ENCODE measurements around the gene C2orf92.

C2orf92 gene

DNA sequence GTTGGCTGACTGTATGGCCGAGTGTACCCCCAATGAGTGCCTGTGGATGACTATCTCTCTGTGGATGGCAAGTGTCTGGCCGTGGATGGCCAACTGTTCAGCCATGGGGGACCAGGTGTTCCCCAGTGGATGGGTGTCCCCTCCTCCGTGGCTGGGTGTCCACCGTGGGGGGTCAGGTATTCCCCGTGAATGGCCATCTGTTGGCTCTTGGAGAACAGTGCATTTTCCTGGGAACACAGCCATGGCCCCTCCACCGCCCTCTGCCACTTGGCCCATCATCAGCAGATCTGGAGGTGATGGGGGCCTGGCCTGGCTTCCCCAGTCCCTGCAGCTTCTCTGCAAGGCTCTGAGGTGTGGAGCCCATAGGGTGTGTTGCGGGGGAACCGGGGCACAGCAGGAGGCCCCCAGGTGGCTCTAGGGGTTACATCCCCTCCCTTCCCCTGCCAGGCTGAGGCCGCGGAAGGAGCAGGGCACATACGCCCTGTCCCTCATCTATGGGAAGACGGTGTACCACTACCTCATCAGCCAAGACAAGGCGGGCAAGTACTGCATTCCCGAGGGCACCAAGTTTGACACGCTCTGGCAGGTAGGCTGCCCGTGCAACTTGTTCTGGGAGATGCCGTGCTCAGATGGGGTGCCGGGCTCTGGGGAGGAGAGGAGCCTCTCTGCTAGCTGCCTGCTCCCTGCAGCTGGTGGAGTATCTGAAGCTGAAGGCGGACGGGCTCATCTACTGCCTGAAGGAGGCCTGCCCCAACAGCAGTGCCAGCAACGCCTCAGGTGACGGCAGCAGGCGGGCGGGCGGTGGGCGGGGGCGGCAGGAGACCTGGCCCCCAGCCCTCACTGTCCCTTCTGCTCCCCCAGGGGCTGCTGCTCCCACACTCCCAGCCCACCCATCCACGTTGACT lies 63.2 kb downstream of the C2orf92 start:
- DNase-seq = no peak

DNA sequence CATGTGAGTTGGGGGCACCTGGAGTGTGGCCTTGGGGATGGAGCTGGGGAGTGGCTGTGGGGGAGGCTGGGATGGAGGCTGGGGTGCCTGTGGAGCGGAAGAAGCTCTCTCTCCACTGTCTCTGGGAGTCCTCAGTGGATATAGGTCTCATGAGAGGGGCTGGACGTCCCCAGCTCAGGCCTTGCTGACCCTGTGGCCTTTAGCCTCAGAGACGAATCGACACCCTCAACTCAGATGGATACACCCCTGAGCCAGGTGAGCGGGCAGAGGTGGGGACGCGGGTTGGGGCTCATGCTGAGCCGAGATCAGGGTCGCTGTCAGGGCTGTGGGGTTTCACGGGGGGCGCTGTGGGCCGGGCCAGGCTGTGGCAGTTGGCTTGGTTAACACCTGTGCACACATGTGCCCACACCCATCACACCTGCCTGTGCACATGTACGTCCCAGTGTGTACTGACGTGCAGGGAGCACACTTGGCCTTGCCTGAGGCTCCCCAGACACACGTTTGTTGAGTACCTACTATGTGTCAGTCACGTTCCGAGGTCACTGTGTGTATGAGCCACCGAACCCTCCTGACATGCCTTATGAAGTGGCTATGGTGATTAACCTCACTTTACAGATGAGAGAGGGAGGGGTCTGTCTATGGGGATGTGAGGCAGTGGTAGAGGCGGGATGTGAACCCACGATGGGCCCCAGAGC lies 64.0 kb downstream of the C2orf92 start:
- no peak for DNase-seq

DNA sequence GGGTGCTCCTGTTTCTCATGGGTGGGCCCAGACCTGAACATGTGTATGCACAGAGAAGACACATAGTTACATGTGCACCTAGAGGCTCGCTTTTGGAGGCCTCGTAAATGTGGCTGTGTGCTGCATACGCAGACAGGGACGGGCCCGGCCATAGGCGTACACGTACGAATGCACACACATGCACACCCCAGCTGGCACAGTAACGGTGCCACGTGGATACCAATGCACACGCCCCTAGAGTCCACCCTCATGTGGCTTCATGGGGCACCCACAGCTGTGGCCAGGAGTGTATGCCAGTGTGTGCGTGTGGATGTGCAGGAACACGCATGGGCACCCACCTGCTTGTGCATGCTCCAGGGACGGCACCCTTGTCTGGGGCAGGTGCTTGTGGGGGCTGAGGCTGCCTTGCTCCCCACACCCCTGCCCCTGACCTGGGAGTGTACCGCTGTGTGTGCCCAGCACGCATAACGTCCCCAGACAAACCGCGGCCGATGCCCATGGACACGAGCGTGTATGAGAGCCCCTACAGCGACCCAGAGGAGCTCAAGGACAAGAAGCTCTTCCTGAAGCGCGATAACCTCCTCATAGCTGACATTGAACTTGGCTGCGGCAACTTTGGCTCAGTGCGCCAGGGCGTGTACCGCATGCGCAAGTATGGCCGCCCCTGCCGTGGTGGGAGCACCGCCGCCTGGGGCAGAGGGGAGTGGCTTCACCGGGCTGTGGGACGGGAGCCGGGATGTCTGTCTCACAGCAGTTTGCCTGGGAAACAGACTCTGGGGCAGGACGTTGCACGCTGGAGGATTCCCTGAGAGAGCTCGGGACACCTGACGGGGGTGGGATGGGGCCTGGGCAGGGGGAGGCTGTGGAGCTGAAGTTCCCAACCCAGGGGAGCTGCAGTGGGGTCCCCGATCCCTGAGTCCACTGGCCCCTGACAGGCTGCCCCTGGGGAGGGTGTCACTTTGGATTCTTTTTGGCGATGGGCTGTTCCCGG lies 64.8 kb downstream of the C2orf92 start:
- no peak for DNase-seq

DNA sequence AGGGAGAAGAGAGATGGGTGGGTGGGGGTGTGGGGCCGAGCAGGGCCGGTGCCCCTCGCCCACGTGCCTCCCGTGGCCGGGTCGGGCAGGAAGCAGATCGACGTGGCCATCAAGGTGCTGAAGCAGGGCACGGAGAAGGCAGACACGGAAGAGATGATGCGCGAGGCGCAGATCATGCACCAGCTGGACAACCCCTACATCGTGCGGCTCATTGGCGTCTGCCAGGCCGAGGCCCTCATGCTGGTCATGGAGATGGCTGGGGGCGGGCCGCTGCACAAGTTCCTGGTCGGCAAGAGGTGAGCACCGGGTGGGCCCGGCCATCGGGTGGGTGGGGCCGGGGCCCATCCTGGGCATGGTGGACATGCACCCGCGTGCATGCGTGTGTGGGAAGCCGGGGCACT lies 65.6 kb downstream of the C2orf92 start:
- DNase-seq = no peak

DNA sequence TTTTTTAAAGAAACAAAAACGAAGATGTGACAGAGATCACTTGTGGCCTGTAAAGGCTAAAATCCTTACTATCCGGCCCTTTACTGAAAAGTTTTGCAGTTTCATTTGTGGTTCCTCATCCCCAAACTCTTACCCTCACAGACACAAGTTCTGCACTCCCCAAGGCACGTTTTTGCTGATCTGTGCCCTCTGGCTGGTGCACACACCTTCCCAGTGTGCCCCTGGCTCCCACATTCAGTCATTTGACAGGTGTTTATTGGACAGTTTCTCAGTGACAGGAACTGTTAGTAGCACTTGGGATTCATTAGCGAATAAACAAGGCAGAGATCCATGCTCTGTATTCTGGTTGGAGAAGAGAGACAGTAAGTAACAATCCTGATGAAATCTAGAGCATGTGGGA lies 66.7 kb downstream of the C2orf92 start:
- DNase-seq = no peak

DNA sequence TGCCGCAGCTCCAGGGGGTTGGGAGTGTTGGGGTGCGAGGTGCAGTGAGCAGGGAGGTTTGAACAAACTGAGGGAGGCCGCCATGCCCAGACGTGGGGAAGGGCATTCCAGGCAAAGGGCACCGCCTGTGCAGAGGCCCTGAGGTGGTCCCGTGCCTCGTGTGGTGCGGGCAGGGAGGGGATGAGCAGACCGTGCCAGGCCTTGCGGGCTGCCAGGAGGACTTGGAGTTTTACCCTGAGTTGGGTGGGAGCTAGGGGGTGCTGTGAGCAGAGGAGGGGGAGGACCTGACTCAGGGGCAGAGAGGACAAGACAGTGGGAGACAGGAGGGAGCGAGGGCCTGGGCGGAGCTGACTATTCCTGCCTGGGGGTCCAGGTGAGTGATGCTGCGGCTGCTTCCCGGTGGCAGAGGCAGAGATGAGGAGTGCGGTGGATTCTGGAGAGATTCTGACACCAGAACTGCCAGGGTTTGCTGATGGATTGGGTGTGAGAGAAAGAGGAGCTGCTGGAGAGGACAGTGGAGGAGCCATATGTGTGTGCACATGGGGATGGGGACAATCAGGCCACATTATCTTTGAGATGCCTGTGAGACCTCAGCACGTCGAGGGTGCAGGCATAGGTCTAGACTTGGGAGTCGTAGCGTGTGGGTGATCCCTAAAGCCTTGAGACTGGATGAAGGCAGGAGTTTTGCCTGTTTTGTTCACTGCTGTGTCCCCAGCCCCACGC lies 67.3 kb downstream of the C2orf92 start:
- DNase-seq = no peak

DNA sequence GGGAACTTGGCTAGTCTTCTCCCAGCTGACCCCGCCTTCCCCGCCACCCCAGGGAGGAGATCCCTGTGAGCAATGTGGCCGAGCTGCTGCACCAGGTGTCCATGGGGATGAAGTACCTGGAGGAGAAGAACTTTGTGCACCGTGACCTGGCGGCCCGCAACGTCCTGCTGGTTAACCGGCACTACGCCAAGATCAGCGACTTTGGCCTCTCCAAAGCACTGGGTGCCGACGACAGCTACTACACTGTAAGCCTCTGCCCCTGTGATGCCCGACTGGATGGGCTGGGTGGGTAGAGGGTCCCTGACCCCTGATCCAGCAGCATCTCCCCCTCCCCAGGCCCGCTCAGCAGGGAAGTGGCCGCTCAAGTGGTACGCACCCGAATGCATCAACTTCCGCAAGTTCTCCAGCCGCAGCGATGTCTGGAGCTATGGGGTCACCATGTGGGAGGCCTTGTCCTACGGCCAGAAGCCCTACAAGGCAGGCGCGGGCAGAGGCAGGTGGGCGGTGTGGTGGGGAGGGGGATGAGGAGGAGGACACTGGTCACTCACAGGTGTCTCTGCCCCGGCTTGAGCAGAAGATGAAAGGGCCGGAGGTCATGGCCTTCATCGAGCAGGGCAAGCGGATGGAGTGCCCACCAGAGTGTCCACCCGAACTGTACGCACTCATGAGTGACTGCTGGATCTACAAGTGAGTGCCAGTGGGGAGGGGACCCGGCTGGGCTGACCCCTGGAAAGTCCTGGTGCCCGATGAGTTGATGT lies 68.1 kb downstream of the C2orf92 start:
- DNase-seq = no peak

DNA sequence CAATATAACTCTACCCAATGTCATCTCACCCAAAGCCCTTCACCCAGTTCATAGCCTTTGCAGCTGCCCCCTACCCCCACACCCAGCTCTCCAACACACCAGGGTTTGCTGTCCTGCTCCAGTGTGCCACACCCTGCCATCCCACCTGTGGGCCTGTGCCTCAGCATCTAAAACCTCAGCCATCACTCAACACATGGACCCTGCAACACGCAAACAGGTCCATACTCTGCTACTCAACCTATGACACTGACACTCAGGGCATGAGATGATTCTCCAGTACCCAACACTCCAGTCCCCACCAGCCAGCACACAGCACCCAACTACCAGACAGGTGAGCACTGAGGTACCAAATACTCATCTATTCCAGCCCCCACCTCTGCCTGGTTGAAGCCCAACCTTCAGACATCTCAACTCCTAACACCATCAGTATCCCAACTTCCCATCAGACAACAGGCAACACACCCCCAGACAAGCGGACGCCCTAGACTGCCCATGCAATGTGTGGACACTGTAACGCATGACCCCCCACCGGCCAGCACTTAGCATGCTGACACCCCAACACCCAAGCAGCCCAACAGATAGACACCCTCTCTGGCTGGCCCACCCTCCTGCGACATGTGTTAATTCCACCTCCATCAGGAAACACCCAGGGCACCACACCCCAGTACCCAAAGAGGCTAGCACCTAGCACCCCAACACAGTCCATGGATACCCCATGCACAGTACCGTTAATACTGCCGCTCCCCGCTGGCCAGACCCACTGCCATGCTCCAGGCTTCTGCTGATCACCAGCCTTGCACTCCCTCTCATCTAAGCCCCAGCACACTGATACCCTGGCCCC lies 68.9 kb downstream of the C2orf92 start:
- no peak for DNase-seq

DNA sequence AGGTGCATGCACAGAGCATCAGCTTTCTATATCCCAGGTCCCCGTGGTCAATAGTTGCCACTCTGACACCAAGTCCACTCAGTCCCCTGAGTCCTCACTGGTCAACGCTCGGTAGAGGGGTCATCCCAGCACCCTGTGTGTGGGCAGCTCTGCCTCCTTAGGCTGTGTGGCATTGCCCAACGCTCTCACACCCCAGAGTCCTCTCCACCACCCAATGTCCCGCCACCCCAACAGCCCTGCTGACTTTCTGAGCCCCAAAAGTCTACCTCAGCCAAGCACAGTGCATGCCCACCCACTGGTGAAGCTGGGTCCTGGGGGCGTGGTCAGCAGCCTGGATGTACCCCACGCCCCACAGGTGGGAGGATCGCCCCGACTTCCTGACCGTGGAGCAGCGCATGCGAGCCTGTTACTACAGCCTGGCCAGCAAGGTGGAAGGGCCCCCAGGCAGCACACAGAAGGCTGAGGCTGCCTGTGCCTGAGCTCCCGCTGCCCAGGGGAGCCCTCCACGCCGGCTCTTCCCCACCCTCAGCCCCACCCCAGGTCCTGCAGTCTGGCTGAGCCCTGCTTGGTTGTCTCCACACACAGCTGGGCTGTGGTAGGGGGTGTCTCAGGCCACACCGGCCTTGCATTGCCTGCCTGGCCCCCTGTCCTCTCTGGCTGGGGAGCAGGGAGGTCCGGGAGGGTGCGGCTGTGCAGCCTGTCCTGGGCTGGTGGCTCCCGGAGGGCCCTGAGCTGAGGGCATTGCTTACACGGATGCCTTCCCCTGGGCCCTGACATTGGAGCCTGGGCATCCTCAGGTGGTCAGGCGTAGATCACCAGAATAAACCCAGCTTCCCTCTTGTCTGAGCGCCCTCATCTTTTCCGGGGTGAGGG lies 69.7 kb downstream of the C2orf92 start:
- no peak for DNase-seq

DNA sequence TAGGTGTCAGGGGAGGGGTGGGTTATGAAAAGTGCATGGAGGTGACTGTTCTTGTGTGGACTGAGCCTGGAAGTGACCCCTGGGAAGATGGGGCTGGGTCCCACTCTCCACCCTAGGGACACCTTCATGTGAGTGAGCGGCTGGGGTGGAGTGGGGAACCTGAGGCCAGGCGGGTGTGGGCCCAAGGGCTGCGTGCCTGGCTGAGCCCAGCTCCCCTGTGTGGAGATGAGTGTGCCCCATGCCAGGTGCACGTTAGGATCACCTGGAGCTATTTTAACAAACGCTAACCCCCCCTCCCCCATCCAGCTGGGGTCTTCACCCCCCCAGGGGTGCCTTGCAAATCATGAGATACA lies 70.4 kb downstream of the C2orf92 start:
- no peak for DNase-seq

DNA sequence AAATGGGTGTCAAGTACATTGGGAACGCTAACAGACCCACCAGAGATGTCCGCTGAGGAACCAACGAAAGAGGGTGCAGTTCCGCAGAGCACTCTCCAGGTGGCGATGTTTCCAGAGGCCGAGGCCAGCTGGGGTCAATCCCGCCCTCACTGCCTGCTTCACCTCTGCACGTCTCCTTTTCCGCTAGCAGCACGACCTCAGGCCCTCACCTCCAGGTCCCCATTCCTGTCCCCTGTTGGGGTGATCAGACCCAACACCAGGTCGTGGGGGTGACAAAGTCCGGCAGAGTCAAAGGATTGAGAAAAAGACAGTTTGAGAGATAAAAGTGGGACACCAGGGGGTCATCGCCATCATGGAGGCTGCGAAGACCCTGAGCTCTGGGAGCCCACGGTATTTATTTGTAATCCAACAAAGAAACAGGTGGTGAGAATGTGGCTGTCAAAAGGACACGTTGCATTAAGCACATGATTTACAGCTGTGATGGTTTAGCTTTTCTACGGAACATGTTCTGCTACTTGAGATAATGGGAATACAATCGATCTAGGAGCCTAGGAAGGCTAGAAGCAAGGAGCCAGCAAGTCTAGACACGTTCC lies 71.2 kb downstream of the C2orf92 start:
- peak; percentile 83 for DNase-seq

DNA sequence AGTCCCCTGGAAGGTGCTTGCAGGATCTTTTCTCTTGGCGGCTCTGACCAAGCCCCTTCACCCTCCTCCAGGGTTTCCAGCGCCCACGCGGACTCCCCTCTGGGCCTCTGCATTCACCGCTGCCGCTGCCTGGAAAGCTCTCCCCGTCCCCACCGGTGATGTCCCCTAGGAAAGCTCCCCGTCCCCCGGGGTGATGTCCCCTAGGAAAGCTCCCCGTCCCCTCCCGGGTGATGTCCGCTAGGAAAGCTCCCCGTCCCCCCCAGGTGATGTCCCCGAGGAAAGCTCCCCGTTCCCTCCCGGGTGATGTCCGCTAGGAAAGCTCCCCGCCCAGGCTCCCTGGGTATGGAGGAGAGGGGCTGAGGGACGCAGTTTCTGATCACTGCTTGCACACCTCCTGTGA lies 71.7 kb downstream of the C2orf92 start:
- no peak for DNase-seq

DNA sequence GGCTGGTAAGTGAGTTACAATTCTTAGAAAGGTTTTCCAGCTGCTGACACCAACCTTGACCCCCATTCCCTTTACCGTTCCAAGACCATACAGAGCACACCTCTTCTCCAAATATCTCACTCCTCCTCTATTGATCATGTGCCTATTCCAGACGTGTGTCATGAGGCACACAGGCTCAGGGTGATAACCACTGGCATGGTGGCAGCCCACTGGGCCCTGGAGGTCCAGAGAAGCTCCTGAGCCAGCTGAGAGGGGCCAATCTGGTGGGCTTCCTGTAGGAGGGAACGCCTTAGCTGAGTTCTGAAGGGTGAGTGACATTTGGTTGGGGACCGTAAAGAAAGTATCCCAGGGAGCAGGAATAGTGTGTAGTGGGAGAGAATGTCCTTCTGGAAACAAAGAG lies 72.2 kb downstream of the C2orf92 start:
- no peak for DNase-seq

DNA sequence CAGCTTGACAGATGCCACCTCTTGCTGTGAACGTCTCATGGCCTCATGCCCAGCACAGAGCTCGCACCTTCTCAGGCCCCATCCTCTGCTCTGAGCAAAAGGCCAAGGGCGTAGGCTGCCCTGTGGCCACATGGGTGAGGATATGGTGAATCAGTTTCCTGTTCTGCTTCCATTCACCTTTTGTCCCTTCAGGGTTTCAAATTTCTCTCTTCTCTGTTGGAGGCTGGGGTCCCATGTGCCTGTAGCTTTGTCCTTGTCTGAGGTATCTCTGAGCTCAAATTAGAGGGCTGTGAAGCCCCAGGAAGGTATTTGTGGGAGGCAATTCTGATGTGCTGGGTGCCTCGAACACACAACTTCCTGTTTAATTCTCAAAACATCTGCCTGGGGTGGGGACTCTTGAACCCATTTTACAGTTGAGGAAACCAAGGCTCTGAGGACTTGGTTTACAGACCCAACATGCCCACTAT lies 72.9 kb downstream of the C2orf92 start:
- no peak for DNase-seq

DNA sequence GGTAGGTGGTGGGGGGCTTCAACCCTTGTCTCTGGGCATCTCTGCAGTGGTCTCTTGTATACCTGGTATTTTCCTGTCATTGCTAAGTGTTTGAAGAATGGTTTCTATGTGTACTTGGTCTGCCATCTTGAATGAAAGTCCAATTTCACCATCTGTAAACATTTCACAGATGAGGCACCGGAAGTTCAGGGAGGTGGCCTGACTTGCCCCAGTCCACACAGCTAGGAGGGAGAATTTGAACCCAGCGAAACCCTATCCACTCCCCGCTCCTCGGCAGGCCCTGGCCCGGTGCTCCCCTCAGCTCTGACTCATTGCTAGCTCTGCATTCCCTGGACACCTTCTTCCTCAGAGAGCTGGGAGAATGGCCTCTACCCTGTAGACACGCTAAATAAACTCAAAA lies 74.4 kb downstream of the C2orf92 start:
- DNase-seq = no peak

DNA sequence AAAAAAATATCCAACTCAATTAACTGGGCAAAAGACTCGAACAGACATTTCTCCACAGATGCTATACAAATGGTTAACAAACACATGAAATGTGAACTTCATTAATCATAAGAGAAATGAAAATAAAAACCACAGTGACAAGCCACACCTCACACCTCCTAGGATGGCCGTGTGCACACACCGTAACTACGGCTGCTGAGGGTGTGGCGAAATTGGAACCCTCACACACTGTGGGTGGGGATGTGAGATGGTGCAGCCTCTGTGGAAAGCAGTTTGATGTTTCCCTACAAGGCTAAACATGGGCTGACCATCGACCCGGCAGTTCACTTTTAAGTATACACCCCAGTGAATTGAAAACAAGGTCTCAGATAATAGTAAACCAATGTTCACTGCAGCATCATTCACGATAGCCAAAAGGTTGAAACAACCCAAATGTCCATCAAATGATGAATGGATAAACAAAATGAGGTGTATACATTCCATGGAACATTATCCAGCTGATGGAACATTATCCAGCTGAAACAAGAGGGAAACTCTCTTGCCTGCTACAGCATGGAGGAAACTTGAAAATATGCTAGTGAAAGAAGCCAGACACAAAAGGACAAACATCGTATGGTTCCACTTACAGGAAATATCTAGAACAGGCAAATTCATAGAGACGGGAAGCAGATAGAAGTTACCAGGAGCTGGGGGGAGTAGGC lies 76.1 kb downstream of the C2orf92 start:
- DNase-seq = no peak

DNA sequence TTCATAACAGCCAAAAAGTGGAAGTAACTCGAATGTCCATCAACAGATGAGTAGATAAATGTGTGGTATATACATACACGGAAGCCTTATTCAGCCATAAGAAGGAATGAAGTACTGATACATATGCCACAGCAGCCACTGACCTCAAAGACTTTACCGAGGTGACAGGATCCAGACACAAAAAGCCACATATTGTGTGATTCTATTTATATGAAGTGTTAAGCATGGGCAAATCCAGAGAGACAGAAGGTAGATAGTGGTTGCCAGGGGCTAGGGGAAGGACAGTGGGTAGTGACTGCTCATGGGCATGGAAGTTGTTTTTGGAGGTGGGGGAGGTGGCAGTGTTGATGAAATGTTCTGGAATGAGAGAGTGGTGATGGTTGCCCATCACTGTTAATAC lies 77.8 kb downstream of the C2orf92 start:
- DNase-seq = no peak

DNA sequence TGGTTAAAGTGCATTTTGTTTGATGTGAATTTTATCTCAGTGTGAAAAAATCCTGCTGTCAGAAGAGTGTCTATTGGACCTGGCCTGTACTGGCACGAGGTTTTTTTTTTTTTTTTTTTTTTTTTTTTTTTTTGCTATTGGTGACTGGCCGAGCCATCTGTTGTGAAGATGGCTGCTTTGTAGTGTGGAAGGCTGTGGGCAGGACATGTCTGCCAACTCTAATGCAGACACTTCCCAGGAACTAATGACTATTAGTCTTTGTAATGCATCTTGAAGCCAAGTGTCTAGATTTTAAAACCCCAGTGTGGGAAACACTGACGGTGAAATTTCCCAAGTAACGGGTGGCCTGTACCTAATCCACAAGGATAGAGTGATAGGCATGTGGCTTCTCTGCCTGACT lies 78.2 kb downstream of the C2orf92 start:
- no peak for DNase-seq

DNA sequence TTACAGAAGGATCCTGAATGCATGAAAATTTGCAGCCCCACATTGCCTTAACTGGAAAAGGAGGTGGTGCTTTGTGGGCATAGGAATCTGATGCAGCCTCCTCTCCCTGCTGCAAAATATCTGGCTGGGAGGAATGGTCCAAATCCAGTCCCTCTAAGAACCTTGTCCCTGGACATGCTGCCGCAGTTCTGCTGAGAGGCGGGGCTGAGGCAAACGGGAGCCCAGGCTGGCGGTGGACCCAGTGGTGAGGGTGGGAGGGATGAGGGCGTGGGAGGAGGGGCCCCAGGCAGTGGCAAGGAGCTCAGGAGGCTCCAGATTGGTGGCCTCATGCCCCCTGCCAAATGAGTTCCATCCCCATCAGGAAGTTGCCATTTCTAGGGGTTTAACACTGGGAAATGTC lies 80.1 kb downstream of the C2orf92 start:
- no peak for DNase-seq

Measured in NCI-H1436 (cell line).